Stimulated activated effector memory CD8-positive, alpha-beta T cell treated with anti-CD3 and anti-CD28 coated beads, Interleukin-12 subunit alpha, Interleukin-12 subunit beta, amount 100 ng/mL, for 72 hours (primary cell): ENCODE measurements around the gene LRRC4C.
"Not testable (repeated sequence)": the region's sequence is repeated elsewhere in the genome, so short reads cannot be mapped to it uniquely, and the experiment has no call there.

Experiments used
- ATAC-seq: fragments of 150-1000 bp; cut with Tn5 transposase; 2 replicates; pipeline ENCODE4 v1.10.0; 2021
- DNase-seq, 2 donors: peaks; one replicate each; pipeline ENCODE4 v3.0.0; 2021 to 2022; ENCODE audit warnings: low spot score in 2 of 2
- H3K27ac Mint-ChIP-seq: one replicate; pipeline ENCODE4 v1.8.0; 2022; ENCODE audit warnings: mild to moderate bottlenecking, mixed read lengths
- H3K36me3 Mint-ChIP-seq: one replicate; pipeline ENCODE4 v1.8.0; 2022; ENCODE audit warnings: mild to moderate bottlenecking, mixed read lengths
- H3K4me1 Mint-ChIP-seq: one replicate; pipeline ENCODE4 v1.8.0; 2022; ENCODE audit warnings: mixed read lengths
- H3K4me3 Mint-ChIP-seq: one replicate; pipeline ENCODE4 v1.8.0; 2022; ENCODE audit warnings: mild to moderate bottlenecking, mixed read lengths
- H3K9me3 Mint-ChIP-seq: one replicate; pipeline ENCODE4 v1.8.0; 2022; ENCODE audit warnings: mixed read lengths

The LRRC4C gene

GRCh38 chr11:40686765-40687164 is 772.7 kb downstream of the LRRC4C start:
- H3K4me3 Mint-ChIP-seq: no peak overlapping the region
- no peak for DNase-seq
- no peaks in the 10 kb centered on the region for H3K4me1 Mint-ChIP-seq
- peaks cover 21% of the 10 kb centered on the region for H3K9me3 Mint-ChIP-seq
- H3K36me3 Mint-ChIP-seq: no peaks in the 10 kb centered on the region
- no peak overlapping the region for H3K27ac Mint-ChIP-seq
- no peak for ATAC-seq

- Mint-ChIP-seq H3K9me3 (peaks cover 18% of the 10 kb centered on the region), H3K4me3 (no peak overlapping the region), H3K36me3 (no peaks in the 10 kb centered on the region), H3K27ac (no peak overlapping the region), H3K4me1 (no peaks in the 10 kb centered on the region)
- no peak for ATAC-seq
- no peak for DNase-seq
Observed at GRCh38 chr11:40683010-40683409, 776.4 kb downstream of the LRRC4C start.

GRCh38 chr11:40679276-40679675 is 780.2 kb downstream of the LRRC4C start:
- ATAC-seq (no peak), DNase-seq (no peak)
- H3K4me3 Mint-ChIP-seq: no peak overlapping the region
- peaks cover 15% of the 10 kb centered on the region for H3K9me3 Mint-ChIP-seq
- H3K36me3 Mint-ChIP-seq: no peaks in the 10 kb centered on the region
- H3K27ac Mint-ChIP-seq: no peak overlapping the region
- no peaks in the 10 kb centered on the region for H3K4me1 Mint-ChIP-seq

GRCh38 chr11:40647295-40647694 is 812.2 kb downstream of the LRRC4C start:
- H3K4me3 Mint-ChIP-seq: no peak overlapping the region
- peaks cover 31% of the 10 kb centered on the region for H3K9me3 Mint-ChIP-seq

GRCh38 chr11:40642284-40642683 is 817.2 kb downstream of the LRRC4C start:
- no peaks in the 10 kb centered on the region for H3K36me3 Mint-ChIP-seq
- no peaks in the 10 kb centered on the region for H3K4me1 Mint-ChIP-seq
- H3K27ac Mint-ChIP-seq: no peak overlapping the region
- H3K4me3 Mint-ChIP-seq: no peak overlapping the region
- no peak for DNase-seq
- no peak for ATAC-seq
- H3K9me3 Mint-ChIP-seq: peaks cover 30% of the 10 kb centered on the region

More at GRCh38 chr11:40647295-40647694, 812.2 kb downstream of the LRRC4C start:
- H3K27ac Mint-ChIP-seq: no peak overlapping the region
- DNase-seq: no peak
- H3K36me3 Mint-ChIP-seq: no peaks in the 10 kb centered on the region
- ATAC-seq: no peak
- H3K4me1 Mint-ChIP-seq: no peaks in the 10 kb centered on the region

GRCh38 chr11:40619654-40620053 is 839.8 kb downstream of the LRRC4C start:
- Mint-ChIP-seq H3K36me3 (no peaks in the 10 kb centered on the region), H3K4me3 (no peak overlapping the region), H3K4me1 (no peaks in the 10 kb centered on the region), H3K9me3 (peaks cover 12% of the 10 kb centered on the region), H3K27ac (no peak overlapping the region)
- ATAC-seq: no peak
- DNase-seq: no peak

- H3K36me3 Mint-ChIP-seq: no peaks in the 10 kb centered on the region
- peaks cover 34% of the 10 kb centered on the region for H3K9me3 Mint-ChIP-seq
- no peaks in the 10 kb centered on the region for H3K4me1 Mint-ChIP-seq
- DNase-seq: no peak
- no peak overlapping the region for H3K4me3 Mint-ChIP-seq
- no peak for ATAC-seq
- H3K27ac Mint-ChIP-seq: no peak overlapping the region
Observed at GRCh38 chr11:40606800-40607199, 852.7 kb downstream of the LRRC4C start.

GRCh38 chr11:40602866-40603552 is 856.4 kb downstream of the LRRC4C start:
- no peak overlapping the region for H3K27ac Mint-ChIP-seq
- H3K9me3 Mint-ChIP-seq: peaks cover 32% of the 10 kb centered on the region
- no peak overlapping the region for H3K4me3 Mint-ChIP-seq
- no peaks in the 10 kb centered on the region for H3K36me3 Mint-ChIP-seq
- ATAC-seq (no peak), DNase-seq (no peak)
- no peaks in the 10 kb centered on the region for H3K4me1 Mint-ChIP-seq

- DNase-seq (no peak), ATAC-seq (no peak)
- no peak overlapping the region for H3K27ac Mint-ChIP-seq
- H3K36me3 Mint-ChIP-seq: no peaks in the 10 kb centered on the region
- no peaks in the 10 kb centered on the region for H3K4me1 Mint-ChIP-seq
- H3K4me3 Mint-ChIP-seq: no peak overlapping the region
- H3K9me3 Mint-ChIP-seq: peaks cover 24% of the 10 kb centered on the region
Observed at GRCh38 chr11:40597546-40598113, 861.8 kb downstream of the LRRC4C start.

GRCh38 chr11:40573254-40573891 is 886.1 kb downstream of the LRRC4C start:
- Mint-ChIP-seq H3K4me3 (no peak overlapping the region), H3K4me1 (no peaks in the 10 kb centered on the region), H3K36me3 (no peaks in the 10 kb centered on the region), H3K27ac (no peak overlapping the region), H3K9me3 (peaks cover 12% of the 10 kb centered on the region)
- DNase-seq (no peak), ATAC-seq (no peak)

- H3K4me1 Mint-ChIP-seq: no peaks in the 10 kb centered on the region
- no peaks in the 10 kb centered on the region for H3K36me3 Mint-ChIP-seq
- no peak overlapping the region for H3K27ac Mint-ChIP-seq
- DNase-seq (no peak), ATAC-seq (no peak)
- peaks cover 7% of the 10 kb centered on the region for H3K9me3 Mint-ChIP-seq
- no peak overlapping the region for H3K4me3 Mint-ChIP-seq
Observed at GRCh38 chr11:40569947-40570531, 889.4 kb downstream of the LRRC4C start.

GRCh38 chr11:40567392-40567791 is 892.1 kb downstream of the LRRC4C start:
- no peak for DNase-seq
- no peak overlapping the region for H3K4me3 Mint-ChIP-seq
- no peaks in the 10 kb centered on the region for H3K36me3 Mint-ChIP-seq
- no peak for ATAC-seq
- no peaks in the 10 kb centered on the region for H3K4me1 Mint-ChIP-seq
- peaks cover 10% of the 10 kb centered on the region for H3K9me3 Mint-ChIP-seq
- H3K27ac Mint-ChIP-seq: no peak overlapping the region

GRCh38 chr11:40544162-40544561 is 915.3 kb downstream of the LRRC4C start:
- no peak overlapping the region for H3K4me3 Mint-ChIP-seq
- peaks cover 27% of the 10 kb centered on the region for H3K9me3 Mint-ChIP-seq

GRCh38 chr11:40542821-40543220 is 916.6 kb downstream of the LRRC4C start:
- Mint-ChIP-seq H3K4me3 (no peak overlapping the region), H3K27ac (no peak overlapping the region), H3K36me3 (no peaks in the 10 kb centered on the region), H3K4me1 (no peaks in the 10 kb centered on the region), H3K9me3 (peaks cover 23% of the 10 kb centered on the region)
- no peak for ATAC-seq
- no peak for DNase-seq

More at GRCh38 chr11:40544162-40544561, 915.3 kb downstream of the LRRC4C start:
- DNase-seq (no peak), ATAC-seq (no peak)
- no peak overlapping the region for H3K27ac Mint-ChIP-seq
- H3K36me3 Mint-ChIP-seq: no peaks in the 10 kb centered on the region
- H3K4me1 Mint-ChIP-seq: no peaks in the 10 kb centered on the region

GRCh38 chr11:40537734-40538133 is 921.7 kb downstream of the LRRC4C start:
- ATAC-seq: no peak
- H3K27ac Mint-ChIP-seq: no peak overlapping the region
- peaks cover 17% of the 10 kb centered on the region for H3K9me3 Mint-ChIP-seq

GRCh38 chr11:40522080-40522479 is 937.4 kb downstream of the LRRC4C start:
- DNase-seq, ATAC-seq, H3K4me1 Mint-ChIP-seq, H3K36me3 Mint-ChIP-seq, H3K4me3 Mint-ChIP-seq, H3K27ac Mint-ChIP-seq: not testable (repeated sequence)
- H3K9me3 Mint-ChIP-seq: peaks cover 18% of the 10 kb centered on the region

More at GRCh38 chr11:40537734-40538133, 921.7 kb downstream of the LRRC4C start:
- no peaks in the 10 kb centered on the region for H3K4me1 Mint-ChIP-seq
- DNase-seq: no peak
- no peaks in the 10 kb centered on the region for H3K36me3 Mint-ChIP-seq
- no peak overlapping the region for H3K4me3 Mint-ChIP-seq
